HG02763 (cell line): ENCODE measurements around the gene MRNIP.
"Not testable (repeated sequence)": the region's sequence is repeated elsewhere in the genome, so short reads cannot be mapped to it uniquely, and the experiment has no call there.

Experiments used
- ATAC-seq: cut with Tn5 transposase; IDR thresholded peaks from one replicate; pipeline ENCODE4 v1.9.1; 2021; ENCODE audit warnings: mild to moderate bottlenecking, moderate library complexity; ENCODE audit not compliant: unreplicated experiment

MRNIP gene

GRCh38 chr5:179795049-179795862 lies 63.4 kb downstream of the MRNIP start:
- no peak for ATAC-seq

DNA sequence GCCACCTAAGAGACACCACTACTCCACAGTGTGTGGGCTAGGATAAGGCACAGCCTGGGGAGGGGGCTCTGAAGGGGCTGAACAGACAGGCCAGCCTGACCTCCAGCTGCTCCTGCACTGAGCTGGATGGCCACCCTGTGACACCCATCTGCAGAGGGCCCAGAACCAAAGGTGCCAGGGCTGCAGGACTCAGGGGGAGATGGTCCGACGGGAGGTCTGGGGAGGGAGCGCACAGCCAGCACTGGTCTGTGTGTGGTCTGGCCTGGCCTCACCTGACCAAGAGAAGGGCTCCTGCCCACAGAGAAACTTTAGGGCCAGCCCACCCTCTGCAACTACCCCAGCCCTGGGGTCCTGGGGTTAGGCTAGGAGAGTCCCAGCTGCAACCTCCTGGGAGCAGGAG lies 64.0 kb downstream of the MRNIP start:
- ATAC-seq, result no peak

DNA sequence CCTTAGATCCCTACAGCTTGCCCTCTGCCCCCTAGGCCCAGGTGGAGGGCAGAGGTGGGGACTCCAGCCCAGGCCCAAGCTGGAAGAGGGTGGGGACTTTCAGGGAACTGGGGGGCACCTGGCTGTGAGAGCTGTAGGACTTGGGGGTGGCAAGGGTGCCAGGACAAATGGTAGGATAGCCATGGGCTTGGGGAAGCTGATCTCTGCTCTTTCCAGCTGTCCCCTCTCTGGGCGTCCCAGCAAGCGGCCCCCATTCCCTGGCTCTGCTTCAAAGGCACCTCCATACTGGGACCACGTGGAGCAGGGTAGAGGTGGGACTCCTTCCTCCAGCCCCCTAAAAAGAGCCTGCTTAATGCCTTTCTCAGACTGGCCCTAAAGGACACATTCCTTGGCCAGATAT lies 64.4 kb downstream of the MRNIP start:
- no peak for ATAC-seq

DNA sequence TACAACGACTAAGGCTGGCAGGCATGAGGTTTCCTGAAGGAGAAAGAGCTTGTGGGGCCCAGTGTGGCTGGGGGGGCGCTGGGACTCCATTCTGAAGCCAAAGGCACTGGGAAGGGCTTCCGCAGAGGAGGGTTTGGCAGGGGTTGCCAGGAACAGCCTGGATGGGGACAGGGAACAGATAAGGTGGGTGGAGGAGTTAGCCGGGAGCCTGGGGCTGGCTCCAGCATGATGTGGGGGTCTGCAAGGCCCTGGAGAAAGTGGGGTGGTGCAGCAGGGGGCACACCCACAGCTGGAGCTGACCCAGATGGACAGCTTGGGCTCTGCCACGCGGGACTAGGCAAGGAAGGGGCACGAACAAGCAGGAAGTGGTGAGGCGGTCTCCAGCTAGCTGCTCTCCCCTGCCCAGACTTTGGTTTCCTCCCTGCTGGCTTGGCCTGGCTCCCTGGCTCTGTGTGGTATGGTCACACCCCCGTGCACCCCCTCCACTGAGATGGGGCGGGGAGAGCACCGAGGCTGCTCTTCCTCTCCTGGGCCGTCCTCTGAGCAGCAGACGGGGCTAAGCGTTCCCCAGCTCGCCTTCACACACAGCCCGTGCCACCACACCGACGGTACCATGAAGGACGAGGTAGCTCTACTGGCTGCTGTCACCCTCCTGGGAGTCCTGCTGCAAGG lies 65.0 kb downstream of the MRNIP start, which contains the start of gene LTC4S:
Gene LTC4S (plus strand): TSS at position 519 of the 672 bp plus-strand sequence. CDS start 95 bp downstream, at position 614.
- ATAC-seq, result no peak

DNA sequence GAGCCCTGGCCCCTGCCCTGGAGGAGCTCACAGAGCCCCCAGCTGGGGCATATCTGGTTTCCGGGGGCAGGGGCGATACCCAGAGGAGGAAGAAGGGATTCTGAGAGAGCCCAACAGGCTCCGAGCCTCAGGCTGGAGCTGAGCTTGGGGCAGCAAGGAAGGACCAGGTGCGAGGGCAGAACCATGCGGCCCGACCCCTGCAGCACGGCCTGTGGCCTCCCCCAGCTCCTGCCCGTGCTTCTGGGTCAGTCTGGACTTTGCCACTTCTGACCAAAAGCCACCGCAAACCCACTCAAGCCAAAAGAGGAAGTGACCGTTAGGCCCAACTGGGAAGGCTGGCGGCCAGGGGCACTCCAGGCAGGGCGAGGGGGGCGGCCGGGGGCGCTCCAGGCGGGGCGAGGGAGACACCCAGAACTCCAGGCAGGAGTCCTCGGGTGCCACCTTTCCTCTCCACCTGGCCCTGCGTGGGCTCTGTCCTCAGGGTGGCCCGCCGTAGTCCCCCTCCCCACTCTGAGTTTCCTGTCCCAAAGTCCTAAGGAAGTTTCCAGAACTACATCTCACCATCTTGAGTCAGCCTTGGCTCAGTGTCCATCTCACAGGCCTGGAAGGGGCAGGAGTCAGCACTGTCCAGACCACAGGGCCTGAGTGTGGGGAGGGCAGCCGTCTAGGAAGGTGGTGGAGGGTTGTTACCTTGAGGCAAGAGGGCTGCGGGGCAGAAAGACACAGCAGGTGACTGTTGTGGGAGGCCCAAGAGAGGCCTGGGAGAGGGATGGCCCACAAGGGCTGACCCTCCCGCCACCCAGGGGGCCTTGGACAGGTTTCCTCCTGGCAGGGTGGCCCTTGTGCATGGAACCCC lies 65.8 kb downstream of the MRNIP start:
- no peak for ATAC-seq

- ATAC-seq, result no peak
Observed at GRCh38 chr5:179791881-179792611, 66.6 kb downstream of the MRNIP start.

GRCh38 chr5:179789278-179789677 lies 69.3 kb downstream of the MRNIP start:
- ATAC-seq, result not testable (repeated sequence)

GRCh38 chr5:179788193-179788854 lies 70.3 kb downstream of the MRNIP start:
- ATAC-seq, result no peak
